ENCODE measurements around the gene SUMO4.

GRCh38 chr6:149433405-149433804 lies 33.3 kb downstream of the SUMO4 start:
- TF ChIP-seq ZNF274 (IDR thresholded peaks at IDR 0.05; ENCODE audit: borderline replicate concordance, extremely low read depth, low read length) (no peak), CTCF (IDR thresholded peaks at IDR 0.05; ENCODE audit: control extremely low read depth in 1 of 3, insufficient read depth in 1 of 3, low read depth in 1 of 3, low read length in 3 of 3) (no peak), SP1 (IDR thresholded peaks at IDR 0.05; ENCODE audit: low read depth, low read length) (no peak), JUND (IDR thresholded peaks at IDR 0.05; ENCODE audit: low read length) (no peak), BRCA1 (IDR thresholded peaks at IDR 0.05; ENCODE audit: low read depth, low read length) (no peak), SUZ12 (IDR thresholded peaks at IDR 0.05; ENCODE audit: low read length) (no peak), EZH2 (IDR thresholded peaks at IDR 0.05; ENCODE audit: low read depth, low read length, severe bottlenecking) (no peak), POLR2A (IDR thresholded peaks at IDR 0.05; ENCODE audit: control extremely low read depth in 1 of 2, low read depth in 2 of 2, low read length in 2 of 2) (no peak), YY1 (IDR thresholded peaks at IDR 0.05; ENCODE audit: low read depth, low read length) (no peak), RNF2 (IDR thresholded peaks at IDR 0.05; ENCODE audit: borderline replicate concordance, low read depth, low read length, missing control alignments, poor library complexity, severe bottlenecking) (no peak), MAFK (IDR thresholded peaks at IDR 0.05; ENCODE audit: low read depth, low read length) (no peak), RFX5 (IDR thresholded peaks at IDR 0.05; ENCODE audit: borderline replicate concordance, low read depth, low read length) (no peak), SIN3A (conservative IDR thresholded peaks at IDR 0.05 in 1 of 2, IDR thresholded peaks at IDR 0.05 in 1 of 2; ENCODE audit: low read depth in 1 of 2, low read length in 2 of 2) (no peak)

Measured in H1 (cell line).